Parathyroid adenoma (tissue), 2 donors: ENCODE results near the gene SORCS2.

Experiments used
- H2AFZ ChIP-seq: fragments of 300-600 bp; sonication (generic); one replicate; pipeline ENCODE4 v1.7.0; 2017; ENCODE audit warnings: antibody characterized with exemption, mild to moderate bottlenecking
- H3K27ac ChIP-seq: fragments of 300-600 bp; sonication (generic); one replicate; pipeline ENCODE4 v1.7.0; 2017
- H3K27me3 ChIP-seq: fragments of 300-600 bp; sonication (generic); one replicate; pipeline ENCODE4 v1.7.0; 2017; ENCODE audit warnings: low read length; ENCODE audit not compliant: control insufficient read depth, insufficient read depth
- H3K36me3 ChIP-seq: fragments of 300-600 bp; sonication (generic); one replicate; pipeline ENCODE4 v1.7.0; 2017; ENCODE audit warnings: low read length; ENCODE audit not compliant: control insufficient read depth, insufficient read depth
- H3K4me1 ChIP-seq: fragments of 300-600 bp; sonication (generic); one replicate; pipeline ENCODE4 v1.7.0; 2017; ENCODE audit warnings: control low read depth
- H3K4me2 ChIP-seq: fragments of 300-600 bp; sonication (generic); one replicate; pipeline ENCODE4 v1.7.0; 2017; ENCODE audit warnings: low read length
- H3K4me3 ChIP-seq: fragments of 300-600 bp; sonication (generic); one replicate; pipeline ENCODE4 v1.7.0; 2017; ENCODE audit warnings: low read depth, low read length
- H3K79me2 ChIP-seq: fragments of 300-600 bp; sonication (generic); one replicate; pipeline ENCODE4 v1.7.0; 2017; ENCODE audit warnings: control low read depth
- H3K9ac ChIP-seq: fragments of 300-600 bp; sonication (generic); one replicate; pipeline ENCODE4 v1.7.0; 2017; ENCODE audit warnings: mild to moderate bottlenecking
- H3K9me3 ChIP-seq: fragments of 300-600 bp; sonication (generic); one replicate; pipeline ENCODE4 v1.7.0; 2017; ENCODE audit warnings: low read length; ENCODE audit not compliant: control insufficient read depth
- CTCF ChIP-seq: fragments of 300-600 bp; sonication (generic); IDR thresholded peaks from one replicate; pipeline ENCODE4 v1.7.0; 2017; ENCODE audit warnings: antibody characterized with exemption, mild to moderate bottlenecking
- donor health status: primary hyperparathyroidism.

SORCS2 gene

GRCh38 chr4:7693237-7693608, 500.9 kb downstream of the SORCS2 start:
- Histone ChIP-seq H3K79me2 (no peaks in the 10 kb centered on the region), H3K27ac (no peak overlapping the region), H3K9me3 (no peaks in the 10 kb centered on the region), H3K4me2 (no peak overlapping the region), H3K27me3 (no peaks in the 10 kb centered on the region), H3K4me1 (no peaks in the 10 kb centered on the region), H3K4me3 (no peak overlapping the region), H3K36me3 (no peaks in the 10 kb centered on the region), H2AFZ (no peak overlapping the region), H3K9ac (no peak overlapping the region)
- TF ChIP-seq CTCF: no peak

- H3K4me2 ChIP-seq: no peak overlapping the region
- no peak overlapping the region for H3K27ac ChIP-seq
- TF ChIP-seq CTCF: no peak
- no peak overlapping the region for H2AFZ ChIP-seq
- no peaks in the 10 kb centered on the region for H3K36me3 ChIP-seq
- H3K79me2 ChIP-seq: no peaks in the 10 kb centered on the region
- no peak overlapping the region for H3K4me3 ChIP-seq
- no peaks in the 10 kb centered on the region for H3K4me1 ChIP-seq
- no peaks in the 10 kb centered on the region for H3K27me3 ChIP-seq
- H3K9me3 ChIP-seq: no peaks in the 10 kb centered on the region
- no peak overlapping the region for H3K9ac ChIP-seq
Measured at GRCh38 chr4:7693711-7694110, 501.4 kb downstream of the SORCS2 start.

GRCh38 chr4:7694324-7694723, 502.0 kb downstream of the SORCS2 start:
- no peak overlapping the region for H3K4me3 ChIP-seq
- H2AFZ ChIP-seq: no peak overlapping the region
- no peaks in the 10 kb centered on the region for H3K36me3 ChIP-seq
- no peaks in the 10 kb centered on the region for H3K79me2 ChIP-seq
- H3K9me3 ChIP-seq: no peaks in the 10 kb centered on the region
- TF ChIP-seq CTCF: no peak
- no peak overlapping the region for H3K9ac ChIP-seq
- H3K4me1 ChIP-seq: no peaks in the 10 kb centered on the region
- H3K27ac ChIP-seq: no peak overlapping the region
- no peaks in the 10 kb centered on the region for H3K27me3 ChIP-seq
- no peak overlapping the region for H3K4me2 ChIP-seq

- H3K36me3 ChIP-seq: no peaks in the 10 kb centered on the region
- TF ChIP-seq CTCF: no peak
Measured at GRCh38 chr4:7697343-7697742, 505.0 kb downstream of the SORCS2 start.

GRCh38 chr4:7697821-7698220, 505.5 kb downstream of the SORCS2 start:
- H3K4me2 ChIP-seq: no peak overlapping the region
- no peaks in the 10 kb centered on the region for H3K79me2 ChIP-seq
- no peak overlapping the region for H3K27ac ChIP-seq
- no peak overlapping the region for H3K9ac ChIP-seq
- TF ChIP-seq CTCF: no peak
- no peaks in the 10 kb centered on the region for H3K9me3 ChIP-seq
- H3K36me3 ChIP-seq: no peaks in the 10 kb centered on the region
- H3K4me3 ChIP-seq: no peak overlapping the region
- no peak overlapping the region for H2AFZ ChIP-seq
- H3K4me1 ChIP-seq: no peaks in the 10 kb centered on the region
- no peaks in the 10 kb centered on the region for H3K27me3 ChIP-seq

More at GRCh38 chr4:7697343-7697742, 505.0 kb downstream of the SORCS2 start:
- Histone ChIP-seq H3K9ac (no peak overlapping the region), H3K4me2 (no peak overlapping the region), H3K27me3 (no peaks in the 10 kb centered on the region), H3K9me3 (no peaks in the 10 kb centered on the region), H3K79me2 (no peaks in the 10 kb centered on the region), H3K27ac (no peak overlapping the region), H3K4me3 (no peak overlapping the region), H2AFZ (no peak overlapping the region), H3K4me1 (no peaks in the 10 kb centered on the region)
